ENCODE measurements around the gene COL1A1.

GRCh38 chr17:50210240-50211225, 9.1 kb upstream of the COL1A1 start:
- no peak for TF ChIP-seq EZH2 (IDR thresholded peaks at IDR 0.05)
- TF ChIP-seq POLR2AphosphoS5 (IDR thresholded peaks at IDR 0.05; ENCODE audit: borderline replicate concordance, low read depth, low read length), result no peak
